Activated T-cell treated with anti-CD3 and anti-CD28 coated beads for 1 hour (primary cell): Measurements from ENCODE around the gene AHCYL1.
"Not testable (repeated sequence)": the region's sequence is repeated elsewhere in the genome, so short reads cannot be mapped to it uniquely, and the experiment has no call there.

Experiments
- DNase-seq: peaks from one replicate; pipeline ENCODE4 v3.0.0-alpha.2; 2020; ENCODE audit warnings: low read depth

The AHCYL1 gene

DNA sequence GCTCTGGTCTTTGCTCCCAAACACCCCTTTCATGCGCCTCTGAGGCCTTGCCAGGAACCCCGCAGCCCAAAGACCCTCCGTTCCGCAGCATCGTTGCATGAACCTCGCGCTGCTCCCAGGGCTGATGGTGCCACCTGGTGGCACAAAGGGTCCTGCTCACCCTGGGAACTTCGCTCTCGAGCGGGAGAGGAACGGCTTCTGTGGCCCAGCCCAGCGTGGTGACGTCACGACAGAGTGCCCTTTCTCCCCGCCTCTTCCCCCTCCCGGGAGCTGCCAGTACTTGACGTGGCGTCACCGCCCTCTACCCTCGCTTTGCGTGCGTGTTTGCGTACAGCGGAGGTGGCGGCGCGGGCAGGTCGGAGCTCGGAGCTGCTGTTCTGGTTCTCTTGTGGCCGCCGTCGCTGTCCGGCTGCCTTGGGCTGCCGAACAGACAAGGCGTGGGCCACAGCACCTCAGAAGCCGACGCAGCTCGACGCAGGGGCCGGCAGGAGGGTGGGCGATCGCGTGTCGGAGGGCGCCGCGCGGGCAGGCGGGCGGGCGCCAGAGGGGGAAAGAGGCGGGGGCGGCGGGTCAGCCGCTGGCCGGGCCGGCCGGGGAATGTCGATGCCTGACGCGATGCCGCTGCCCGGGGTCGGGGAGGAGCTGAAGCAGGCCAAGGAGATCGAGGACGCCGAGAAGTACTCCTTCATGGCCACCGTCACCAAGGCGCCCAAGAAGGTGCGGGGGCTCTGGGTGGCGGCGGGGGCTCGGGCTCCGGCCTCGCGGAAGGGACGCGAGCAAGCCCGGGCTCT, at the start of gene AHCYL1:
Gene AHCYL1 (plus strand): TSS at position 310 of the 791 bp plus-strand sequence. CDS start 288 bp downstream, at position 598.
- DNase-seq, result peak; percentile 98

DNA sequence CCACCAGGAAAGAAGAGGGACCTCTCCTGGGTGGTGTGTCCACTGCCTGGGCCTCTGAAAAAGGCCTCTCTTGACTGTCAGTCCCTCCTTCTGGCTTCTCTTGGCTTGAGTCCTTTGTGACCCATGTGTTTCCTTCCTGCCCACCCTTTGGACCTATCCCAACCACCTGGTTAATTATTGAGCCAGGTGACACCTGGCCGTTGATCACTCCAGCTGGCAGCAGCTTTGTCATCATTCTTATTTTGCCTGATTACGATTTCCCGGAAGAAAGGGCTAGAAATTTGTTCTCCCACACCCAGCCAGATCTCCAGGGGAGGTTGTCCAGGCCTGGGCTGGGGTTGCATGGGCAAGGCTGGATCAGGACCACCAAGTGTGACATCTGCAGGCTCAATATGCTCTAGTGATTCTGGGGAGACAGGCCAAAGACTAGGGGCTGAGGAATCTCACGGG, 49.1 kb upstream of the AHCYL1 start:
- no peak for DNase-seq

DNA sequence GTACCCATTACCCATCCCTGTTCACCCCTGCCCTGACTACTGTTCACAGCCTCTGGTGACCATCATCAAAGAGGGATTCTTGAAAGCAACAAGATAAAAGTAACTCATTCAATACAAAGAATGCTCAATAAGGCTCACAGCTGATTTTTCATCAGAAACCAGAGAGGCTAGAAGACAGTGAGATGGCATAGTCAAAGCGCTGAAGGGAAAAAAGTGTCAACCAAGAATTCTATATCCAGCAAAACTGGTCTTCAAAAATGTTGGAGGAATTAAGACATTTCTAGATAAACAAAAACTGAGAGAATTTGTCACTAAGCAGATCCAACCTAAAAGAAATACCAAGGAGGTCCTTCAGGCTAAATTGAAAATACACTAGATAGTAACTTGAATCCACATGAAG, 46.8 kb upstream of the AHCYL1 start:
- DNase-seq, result no peak

DNA sequence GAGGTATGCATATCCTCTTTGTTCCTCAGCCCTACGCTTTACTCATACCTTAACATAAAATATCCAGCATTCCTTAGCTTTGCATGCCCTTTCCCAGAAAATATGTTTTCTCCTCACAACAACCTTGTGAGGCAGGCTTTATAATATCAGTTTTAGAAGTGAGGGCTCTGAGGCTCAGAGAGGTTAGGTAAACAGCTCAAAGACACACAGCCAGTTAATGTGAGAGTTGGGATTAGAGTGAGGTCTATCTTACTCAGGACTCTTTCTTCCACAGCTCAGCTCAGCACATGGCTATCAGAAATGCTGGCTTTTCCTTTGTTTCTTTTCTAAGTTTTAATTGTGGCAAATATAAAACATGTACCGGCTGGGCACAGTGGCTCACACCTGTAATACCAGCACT, 46.0 kb upstream of the AHCYL1 start:
- no peak for DNase-seq

DNA sequence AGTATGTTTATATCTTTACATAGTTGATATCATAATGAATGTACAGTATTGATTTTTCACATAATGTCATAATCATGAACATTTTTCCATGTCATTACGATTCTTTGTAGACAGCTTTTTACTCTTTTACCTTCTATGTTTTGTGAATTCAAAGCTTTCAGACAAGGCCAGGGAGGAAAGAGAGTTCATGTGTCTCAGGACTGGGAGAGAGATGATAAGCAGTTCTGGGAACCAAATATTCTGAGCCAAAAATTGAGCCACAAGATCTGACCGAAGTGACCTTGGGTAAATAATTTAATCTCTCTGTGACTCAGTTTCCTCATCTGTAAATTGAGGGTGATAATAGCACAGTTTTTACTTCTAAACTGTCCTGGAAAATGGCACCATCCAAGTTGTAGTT, 42.1 kb upstream of the AHCYL1 start:
- no peak for DNase-seq

DNA sequence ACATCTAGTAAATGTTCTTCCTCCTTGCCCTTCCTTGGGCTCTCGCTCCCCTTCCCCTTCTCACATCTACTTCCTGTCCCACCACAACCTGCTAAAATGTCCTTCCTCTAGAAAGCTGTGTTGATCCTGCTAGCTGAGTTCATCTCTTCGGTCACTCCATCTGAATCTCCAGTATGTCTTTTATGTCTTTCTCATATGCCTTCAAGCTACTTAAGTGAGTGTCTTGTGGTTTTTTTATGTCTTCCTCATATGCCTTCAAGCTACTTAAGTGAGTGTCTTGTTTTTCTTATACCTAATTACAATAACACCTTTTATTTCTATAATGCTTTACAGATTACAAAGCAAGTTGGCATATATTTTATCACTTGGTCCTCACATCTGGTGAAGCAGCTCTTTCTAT, 40.0 kb upstream of the AHCYL1 start:
- no peak for DNase-seq

DNA sequence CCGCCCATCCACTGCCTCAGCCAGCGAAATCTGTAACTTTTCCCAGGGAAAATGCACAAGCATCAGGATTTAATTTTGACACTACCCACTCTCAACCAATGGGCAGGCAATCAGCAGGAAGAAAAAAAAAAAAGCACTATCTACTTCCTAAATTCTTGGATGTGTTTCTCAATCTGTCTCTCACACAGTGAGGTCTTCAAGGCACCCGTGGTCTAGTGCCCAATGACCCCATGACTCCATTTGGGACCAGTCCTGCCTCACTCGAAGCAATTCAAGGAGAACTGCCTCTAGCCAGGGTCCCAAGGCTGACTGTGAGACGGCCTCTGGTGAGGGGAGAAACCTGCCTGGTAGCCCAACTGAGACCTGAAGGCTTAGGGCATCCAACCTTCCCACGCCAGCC, 38.1 kb upstream of the AHCYL1 start:
- DNase-seq, result no peak

DNA sequence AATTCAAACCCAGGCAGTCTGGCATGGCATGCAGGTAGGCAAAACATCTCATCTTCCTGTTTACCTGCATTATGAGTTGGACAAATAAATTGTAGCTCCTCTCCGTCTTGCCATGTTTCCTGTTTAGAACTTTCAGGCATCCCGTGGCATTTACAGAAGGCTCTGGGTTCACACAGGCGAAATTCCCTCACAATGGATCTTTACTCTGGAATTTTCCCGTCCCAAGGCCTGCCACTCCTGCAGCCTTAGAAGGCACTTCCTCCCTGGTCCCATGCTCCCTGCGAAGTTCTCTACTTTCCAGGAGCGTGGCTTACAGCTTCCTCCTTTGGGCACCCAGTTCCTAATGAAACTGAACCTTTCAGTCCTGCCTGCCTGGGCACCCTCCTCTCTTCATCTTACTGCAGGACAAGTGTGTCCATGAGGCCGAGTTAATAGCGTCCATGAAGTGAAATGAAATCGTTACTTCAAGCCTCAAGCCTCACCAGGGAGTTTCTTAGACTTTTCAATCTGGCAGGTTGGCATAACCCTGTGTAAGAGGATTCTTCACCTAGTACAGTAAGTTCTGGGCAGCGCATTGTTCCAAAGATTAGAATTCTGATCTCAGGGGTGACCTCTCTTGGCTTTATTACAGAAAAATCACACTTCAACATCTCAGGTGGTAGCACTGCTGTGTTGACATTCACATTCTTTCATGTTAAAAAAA, 36.8 kb upstream of the AHCYL1 start:
- no peak for DNase-seq

DNA sequence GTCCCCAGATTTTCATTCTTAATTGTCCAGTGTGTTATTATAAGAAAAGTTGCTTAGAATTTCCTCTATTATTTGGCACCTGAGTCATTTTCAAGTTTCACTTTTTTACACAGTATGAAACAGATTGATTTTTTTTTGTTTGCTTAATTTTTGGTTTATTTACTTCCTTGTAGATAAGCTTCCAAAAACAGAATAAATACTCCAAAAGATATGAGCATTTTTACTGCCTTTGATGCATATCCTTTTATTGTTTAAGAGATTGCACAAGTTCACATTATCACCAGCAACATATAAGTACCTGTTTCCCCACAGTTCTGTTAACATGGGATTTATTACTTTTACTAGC, 36.3 kb upstream of the AHCYL1 start:
- DNase-seq, result no peak

DNA sequence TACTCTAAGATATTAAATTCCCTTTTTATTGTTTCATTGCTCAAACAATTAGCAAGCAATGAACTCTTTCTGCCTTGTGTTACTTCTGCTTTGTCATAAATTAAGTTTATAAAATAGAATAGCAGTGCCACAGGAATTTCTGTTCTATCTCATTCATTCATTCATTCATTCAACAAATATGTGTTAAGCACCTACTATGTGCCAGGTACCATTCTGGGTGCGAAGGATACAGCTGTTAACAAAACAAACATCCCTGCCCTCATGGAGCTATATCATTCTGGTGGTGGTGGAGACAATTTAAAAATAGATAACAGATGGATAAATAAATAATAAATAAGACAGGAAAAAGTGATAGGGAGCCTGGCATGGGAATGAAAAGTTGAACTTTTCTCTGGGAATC, 34.5 kb upstream of the AHCYL1 start:
- DNase-seq, result no peak

DNA sequence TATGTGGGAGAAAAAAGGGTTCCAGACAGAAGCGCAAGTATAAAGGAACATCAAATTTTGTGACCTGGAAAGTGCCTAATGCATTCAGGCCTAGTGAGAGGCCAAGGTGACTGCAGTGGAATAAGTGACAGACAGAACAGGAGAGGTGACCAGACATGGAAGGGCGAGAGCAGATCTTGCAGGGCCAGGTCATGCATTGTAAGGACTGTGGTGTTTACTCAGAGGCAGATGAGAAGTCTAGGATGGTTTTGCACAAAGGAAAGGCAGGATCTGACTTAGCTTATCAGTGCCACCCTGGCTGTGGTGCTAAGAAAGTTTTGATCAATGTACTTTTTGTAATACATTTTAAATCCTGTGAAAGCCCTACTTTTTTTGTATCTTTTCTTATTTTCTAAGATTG, 34.1 kb upstream of the AHCYL1 start:
- no peak for DNase-seq

DNA sequence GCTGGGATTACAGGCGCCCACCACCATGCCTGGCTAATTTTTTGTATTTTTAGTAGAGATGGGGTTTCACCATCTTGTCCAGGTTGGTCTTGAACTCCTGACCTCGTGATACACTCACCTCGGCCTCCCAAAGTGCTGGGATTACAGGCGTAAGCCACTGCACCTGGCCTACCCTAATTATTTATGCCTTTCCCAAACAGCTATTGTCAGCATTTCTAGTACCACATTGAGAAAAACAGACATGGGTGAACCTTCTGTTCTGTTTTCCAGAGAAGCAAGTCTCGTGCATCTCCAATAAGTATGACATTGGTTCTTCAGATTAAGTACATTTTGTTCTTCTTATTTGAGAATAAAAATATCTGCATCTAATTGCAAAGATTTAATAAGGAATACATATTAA, 33.1 kb upstream of the AHCYL1 start:
- DNase-seq, result not testable (repeated sequence)

DNA sequence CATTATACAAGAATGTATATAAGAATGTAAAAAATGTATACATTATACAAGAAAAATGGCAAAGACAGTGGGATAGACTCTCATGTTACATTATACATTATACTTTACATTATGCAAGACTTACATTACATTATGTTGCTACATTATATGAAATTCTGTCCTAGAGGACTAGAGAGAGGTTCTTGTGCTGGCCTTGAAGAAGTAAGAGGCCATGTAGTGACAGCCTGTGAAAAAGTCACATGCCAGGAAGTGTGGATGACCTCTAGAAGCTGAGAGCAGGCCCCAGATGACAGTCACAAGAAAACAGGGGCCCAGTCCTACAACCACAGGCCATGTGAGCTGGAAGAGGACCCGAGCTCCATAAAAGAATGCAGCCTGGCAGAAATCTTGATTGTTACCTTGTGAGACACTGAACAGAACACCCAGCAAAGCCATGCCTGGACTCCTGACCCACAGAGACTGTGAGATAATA, 30.5 kb upstream of the AHCYL1 start:
- no peak for DNase-seq

DNA sequence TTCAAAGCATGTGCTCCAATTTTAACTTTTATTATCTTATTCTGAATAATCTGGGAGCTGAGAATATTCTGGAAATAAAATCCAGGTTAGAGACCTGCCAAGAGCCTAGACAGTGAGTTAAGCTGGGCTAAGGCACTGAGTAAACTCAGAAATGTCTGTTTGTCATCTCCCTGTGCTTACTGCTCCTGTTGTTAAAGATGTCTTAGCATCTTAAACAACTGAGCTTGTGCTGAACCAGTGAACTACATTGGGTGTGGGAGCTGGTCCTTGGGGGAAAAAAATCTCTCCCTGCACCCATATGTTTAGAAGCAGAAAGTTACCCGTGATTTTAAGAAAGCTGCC, 25.0 kb upstream of the AHCYL1 start:
- DNase-seq, result no peak

DNA sequence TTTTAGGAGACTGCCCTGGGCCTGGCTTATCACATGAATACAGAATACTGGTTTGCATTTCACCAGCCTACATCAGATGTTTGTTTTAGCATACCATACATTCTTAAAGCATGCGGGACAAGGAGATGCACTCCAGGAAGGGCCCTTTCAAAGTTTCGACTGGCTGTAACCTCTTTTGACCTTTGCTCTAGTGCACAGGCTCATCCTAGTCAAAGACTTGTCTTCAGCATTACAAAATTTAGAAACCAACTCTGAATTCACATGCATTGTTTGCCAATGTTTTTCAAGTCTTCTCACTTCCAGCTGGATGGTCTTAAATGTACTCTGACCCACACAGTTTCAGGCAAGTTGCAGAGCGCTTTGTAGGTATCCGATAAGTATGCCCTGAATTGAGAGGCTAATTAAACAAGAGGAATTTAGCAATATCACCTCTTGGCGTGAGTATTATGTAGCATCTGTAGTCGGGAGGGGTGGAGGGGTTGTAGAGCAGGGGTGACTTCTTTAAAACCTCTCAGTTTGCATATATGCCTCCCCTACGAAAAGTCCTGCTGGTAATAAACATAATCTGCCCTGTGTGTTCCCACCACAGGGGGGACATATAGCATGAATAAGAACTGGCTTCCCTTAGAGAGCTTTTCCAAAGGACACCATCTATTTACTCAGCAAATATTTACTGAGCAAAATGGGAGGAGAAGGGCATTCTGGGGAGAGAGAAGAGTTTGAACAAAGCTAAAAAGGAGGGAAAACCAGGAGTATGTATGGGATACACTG, 24.4 kb upstream of the AHCYL1 start:
- no peak for DNase-seq

DNA sequence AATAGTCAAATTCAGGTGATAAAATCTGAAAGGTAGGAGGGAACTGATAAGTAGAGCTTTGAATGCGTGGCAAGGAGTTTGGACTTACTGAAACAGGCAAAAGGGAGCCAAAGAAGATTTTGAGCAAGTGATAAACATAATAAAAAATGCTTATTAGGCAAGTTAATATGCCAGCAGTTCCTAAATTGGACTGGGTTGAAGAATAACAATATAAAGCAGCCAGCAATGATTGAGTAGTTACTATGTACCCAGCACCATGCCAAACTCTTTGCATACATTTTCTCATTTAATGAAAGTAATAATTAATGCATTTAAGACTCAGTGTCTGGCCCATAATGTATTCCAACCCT, 23.8 kb upstream of the AHCYL1 start:
- DNase-seq, result no peak

DNA sequence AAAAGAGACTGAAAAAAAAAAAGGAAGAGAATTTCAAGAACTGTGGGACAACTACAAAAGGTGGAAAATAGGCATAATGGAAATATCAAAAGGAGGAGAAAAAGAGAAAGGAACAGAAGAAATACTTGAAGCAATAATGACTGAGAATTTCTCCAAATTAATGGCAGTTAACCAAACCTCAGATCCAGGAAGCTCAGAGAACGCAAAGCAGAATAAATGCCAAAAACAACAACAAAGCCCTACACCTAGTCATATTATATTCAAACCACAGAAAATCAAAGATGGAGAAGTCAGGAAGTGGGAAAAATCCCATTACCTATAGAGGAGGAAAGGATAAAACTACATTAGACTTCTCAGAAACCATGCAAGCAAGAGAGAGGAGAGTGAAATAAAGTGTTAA, 20.7 kb upstream of the AHCYL1 start:
- DNase-seq, result no peak

DNA sequence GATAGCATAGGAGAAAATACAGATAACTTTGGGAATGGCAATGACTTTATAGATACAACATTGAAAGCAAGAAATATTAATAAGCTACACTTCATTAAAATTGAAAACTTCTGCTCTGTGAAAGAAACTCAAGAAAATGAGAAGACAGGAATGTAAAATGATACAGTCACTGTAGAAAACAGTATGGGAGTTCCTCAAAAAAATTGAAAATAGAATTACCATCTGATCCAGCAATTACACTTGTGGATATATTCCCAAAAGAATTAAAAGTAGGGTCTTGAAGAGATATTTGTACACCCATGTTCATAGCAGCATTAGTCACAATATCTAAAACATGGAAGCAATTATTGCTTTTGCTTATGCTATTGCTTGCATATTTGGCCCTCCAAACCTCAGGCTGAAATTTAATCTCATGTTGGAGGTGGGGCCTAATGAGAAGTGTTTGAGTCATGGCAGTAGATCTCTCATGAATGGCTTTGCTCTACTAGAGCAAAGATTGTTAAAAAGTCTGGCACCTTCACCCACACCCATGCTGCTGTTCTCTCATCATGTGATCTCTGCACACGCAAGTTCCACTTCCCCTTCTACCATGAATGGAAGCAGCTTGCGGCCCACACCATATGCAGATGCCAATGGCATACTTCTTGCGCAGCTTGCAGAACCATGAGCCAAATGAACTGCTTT, 15.3 kb upstream of the AHCYL1 start:
- no peak for DNase-seq

DNA sequence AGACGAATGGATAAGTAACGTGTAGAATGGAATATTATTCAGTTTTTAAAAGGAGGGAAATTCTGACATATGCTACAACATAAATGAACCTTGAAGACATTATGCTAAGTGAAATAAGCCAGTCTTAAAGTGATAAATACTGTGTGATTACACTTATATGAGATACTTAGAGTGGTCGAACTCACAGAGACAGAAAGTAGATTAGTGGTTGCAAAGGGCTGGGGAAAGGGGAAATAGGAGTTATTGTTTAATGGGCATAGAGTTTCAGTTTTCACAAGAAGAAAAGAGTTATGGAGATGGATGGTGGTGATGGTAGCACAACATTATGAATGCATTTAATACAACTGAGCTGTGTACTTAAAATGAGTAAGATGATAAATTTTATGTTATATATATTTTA, 14.7 kb upstream of the AHCYL1 start:
- no peak for DNase-seq

DNA sequence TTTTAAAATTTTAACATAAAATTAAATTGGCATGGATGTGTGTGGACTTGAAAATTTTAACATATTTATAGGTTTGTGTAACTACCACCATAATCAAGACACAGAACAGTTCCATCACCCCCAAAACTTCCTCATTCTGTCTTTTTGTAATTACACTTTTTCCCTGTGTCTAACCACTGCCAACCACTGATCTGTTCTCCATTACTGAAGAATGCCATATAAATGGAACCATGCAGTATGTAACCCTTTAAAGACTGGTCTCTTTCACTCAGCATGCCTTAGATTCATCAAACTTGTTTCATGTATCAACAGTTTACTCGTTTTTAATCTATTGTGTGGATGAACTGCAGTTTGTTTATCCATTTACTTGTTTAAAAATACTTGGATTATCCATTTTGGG, 13.0 kb upstream of the AHCYL1 start:
- no peak for DNase-seq

DNA sequence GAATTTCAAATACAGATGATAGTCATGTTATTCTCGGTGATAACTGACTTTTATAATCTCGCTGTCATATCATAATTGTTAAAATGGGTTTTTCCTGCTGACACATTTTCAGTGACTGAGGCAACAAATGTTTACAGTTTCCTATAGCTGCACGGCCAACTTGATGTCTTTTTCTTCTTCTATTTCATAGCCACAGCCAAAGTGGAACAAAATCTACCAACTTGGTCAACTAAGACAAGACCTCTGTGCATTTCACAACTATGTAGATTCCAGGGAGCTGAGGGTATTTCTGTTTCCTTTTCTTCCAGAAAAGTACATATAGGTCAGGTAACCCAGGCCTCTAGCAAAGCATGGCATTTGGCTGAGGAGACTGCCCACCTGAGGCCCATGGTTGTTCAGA, 10.4 kb upstream of the AHCYL1 start:
- no peak for DNase-seq

DNA sequence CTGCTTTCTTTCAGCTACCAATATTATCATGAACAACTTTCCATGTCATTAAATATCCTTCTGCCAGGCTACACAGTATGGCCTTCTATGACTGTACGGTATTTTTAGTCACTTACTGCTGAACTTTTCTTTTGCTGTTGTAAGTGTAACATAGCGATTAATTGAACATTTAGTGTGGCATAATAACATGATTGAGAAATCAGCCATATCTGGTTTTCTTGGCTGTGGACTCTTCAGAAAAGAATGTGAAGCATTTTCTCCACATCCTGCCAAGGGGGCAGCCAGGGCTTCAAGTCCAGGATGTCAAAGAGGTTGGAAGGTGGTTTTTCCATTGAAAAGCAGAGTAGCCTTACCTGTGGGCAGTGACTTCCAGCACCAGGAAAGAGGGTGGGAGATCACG, 8.8 kb upstream of the AHCYL1 start:
- DNase-seq, result no peak

DNA sequence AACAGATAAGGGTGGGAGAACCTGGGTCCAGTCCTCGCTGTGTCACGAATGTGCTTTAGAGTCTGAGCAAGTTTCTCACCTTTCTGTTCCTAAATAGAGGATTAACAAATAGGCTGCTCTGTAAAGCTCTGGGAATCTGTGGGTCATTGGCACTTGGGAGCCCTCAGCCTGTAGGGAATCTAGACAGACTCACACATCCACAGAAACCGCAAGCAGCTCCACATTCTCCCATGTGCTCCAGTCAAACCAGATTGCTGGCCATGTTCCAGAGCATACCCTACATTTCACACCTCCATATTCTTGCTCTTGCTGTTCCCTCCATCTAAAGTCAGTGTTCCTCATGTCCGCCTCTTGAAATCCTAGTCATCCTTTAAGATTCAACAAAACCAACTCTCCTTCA, 7.8 kb upstream of the AHCYL1 start:
- DNase-seq, result no peak
